ENCODE results near the gene ARHGEF2. TPM values are rescaled to one million over a fixed set of nuclear protein-coding genes. Genes with fewer than 3 reads are reported as not detected.

The ARHGEF2 gene
- polyA plus RNA-seq, 1 donor, result 143 TPM

- DNase-seq (ENCODE audit: low read depth), result no peak
Observed at GRCh38 chr1:155912056-155912536, 66.3 kb downstream of the ARHGEF2 start.

GRCh38 chr1:155911156-155912055, 66.9 kb downstream of the ARHGEF2 start, which contains the start of gene RIT1:
TSS of gene RIT1 (minus strand) at chr1:155911349. CDS start at chr1:155910761, 588 bp downstream.
- DNase-seq (ENCODE audit: low read depth), result peak; percentile 43

- DNase-seq (ENCODE audit: low read depth), result no peak
Observed at GRCh38 chr1:155910621-155911121, 67.7 kb downstream of the ARHGEF2 start.

GRCh38 chr1:155909894-155910293, 68.5 kb downstream of the ARHGEF2 start:
- no peak for DNase-seq (ENCODE audit: low read depth)

- no peak for DNase-seq (ENCODE audit: low read depth)
Observed at GRCh38 chr1:155904261-155904660, 74.1 kb downstream of the ARHGEF2 start.

GRCh38 chr1:155900161-155900560, 78.2 kb downstream of the ARHGEF2 start:
- no peak for DNase-seq (ENCODE audit: low read depth)

GRCh38 chr1:155899683-155900082, 78.7 kb downstream of the ARHGEF2 start:
- no peak for DNase-seq (ENCODE audit: low read depth)

- no peak for DNase-seq (ENCODE audit: low read depth)
Observed at GRCh38 chr1:155898888-155899287, 79.5 kb downstream of the ARHGEF2 start.

- no peak for DNase-seq (ENCODE audit: low read depth)
Observed at GRCh38 chr1:155897746-155898145, 80.6 kb downstream of the ARHGEF2 start.

Other genes starting within 250 kb of the ARHGEF2 start
- 31.4 TPM for gene GON4L, start 121.3 kb downstream of the ARHGEF2 start, polyA plus RNA-seq (ENCODE audit: insufficient read length)
- gene SYT11, start 119.0 kb downstream of the ARHGEF2 start, polyA plus RNA-seq (ENCODE audit: insufficient read length), result 14.1 TPM
- gene RIT1, start 67.2 kb downstream of the ARHGEF2 start, polyA plus RNA-seq (ENCODE audit: insufficient read length), result 25.9 TPM
- 38.0 TPM for gene KHDC4, start 44.1 kb downstream of the ARHGEF2 start, polyA plus RNA-seq (ENCODE audit: insufficient read length)
- gene RXFP4, start 36.9 kb downstream of the ARHGEF2 start, polyA plus RNA-seq (ENCODE audit: insufficient read length), result not detected
- gene SSR2, start 42.4 kb upstream of the ARHGEF2 start, polyA plus RNA-seq (ENCODE audit: insufficient read length), result 218 TPM
- gene UBQLN4, start 75.3 kb upstream of the ARHGEF2 start, polyA plus RNA-seq (ENCODE audit: insufficient read length), result 47.5 TPM
- gene LAMTOR2, start 76.2 kb upstream of the ARHGEF2 start, polyA plus RNA-seq (ENCODE audit: insufficient read length), result 36.3 TPM
- not detected for gene RAB25, start 82.6 kb upstream of the ARHGEF2 start, polyA plus RNA-seq (ENCODE audit: insufficient read length)
- gene MEX3A, start 103.9 kb upstream of the ARHGEF2 start, polyA plus RNA-seq (ENCODE audit: insufficient read length), result 21.8 TPM
- gene LMNA, start 136.2 kb upstream of the ARHGEF2 start, polyA plus RNA-seq (ENCODE audit: insufficient read length), result 298 TPM
- gene SEMA4A, start 175.0 kb upstream of the ARHGEF2 start, polyA plus RNA-seq (ENCODE audit: insufficient read length), result 3.0 TPM
- gene SLC25A44, start 215.6 kb upstream of the ARHGEF2 start, polyA plus RNA-seq (ENCODE audit: insufficient read length), result 10.8 TPM
- 49.2 TPM for gene PMF1, start 234.5 kb upstream of the ARHGEF2 start, polyA plus RNA-seq (ENCODE audit: insufficient read length)